Endothelial cell (in vitro differentiated cells): ENCODE data around the gene TMEM236. TPM values are rescaled to one million over a fixed set of nuclear protein-coding genes. Genes with fewer than 3 reads are reported as not detected.
A peak's percentile ranks its signal among the peaks of the same experiment; 100 is the strongest.

ENCODE experiments used
- DNase-seq: peaks from one replicate; pipeline ENCODE4 v3.0.0; 2021; ENCODE audit warnings: low spot score
- H3K27ac Mint-ChIP-seq: one replicate; pipeline ENCODE4 v1.8.0; 2021; ENCODE audit warnings: mixed read lengths, inconsistent platforms; ENCODE audit not compliant: unreplicated experiment
- H3K27me3 Mint-ChIP-seq: one replicate; pipeline ENCODE4 v1.8.0; 2021; ENCODE audit warnings: mild to moderate bottlenecking, moderate library complexity, mixed read lengths, inconsistent platforms; ENCODE audit not compliant: unreplicated experiment
- H3K36me3 Mint-ChIP-seq: one replicate; pipeline ENCODE4 v1.8.0; 2021; ENCODE audit warnings: mild to moderate bottlenecking, low read depth, mixed read lengths, inconsistent platforms; ENCODE audit not compliant: unreplicated experiment
- H3K4me1 Mint-ChIP-seq: one replicate; pipeline ENCODE4 v1.8.0; 2021; ENCODE audit warnings: mild to moderate bottlenecking, mixed read lengths, inconsistent platforms; ENCODE audit not compliant: unreplicated experiment
- H3K4me3 Mint-ChIP-seq: one replicate; pipeline ENCODE4 v1.8.0; 2021; ENCODE audit warnings: mild to moderate bottlenecking, mixed read lengths, inconsistent platforms; ENCODE audit not compliant: unreplicated experiment
- H3K9me3 Mint-ChIP-seq: one replicate; pipeline ENCODE4 v1.8.0; 2021; ENCODE audit warnings: mixed read lengths, inconsistent platforms; ENCODE audit not compliant: unreplicated experiment
- CTCF ChIP-seq: fragments of 200-600 bp; sonication (generic); IDR thresholded peaks from one replicate; pipeline ENCODE4 v1.5.0; 2021; ENCODE audit warnings: antibody characterized with exemption; ENCODE audit not compliant: unreplicated experiment
- total RNA-seq: library from RNA; stranded (reverse); fragmentation: NEBNext Ultra II Directional; extraction: Animal tissue kit (Norgen Biotek cat#: 25700); gene quantifications from one replicate; pipeline ENCODE4 v1.2.1, GENCODE V29; 2021; ENCODE audit not compliant: unreplicated experiment

TMEM236 gene
- total RNA-seq, 1 donor from 2014 or later = 0.05 TPM

GRCh38 chr10:17740668-17741067, 11.3 kb upstream of the TMEM236 start:
- TF ChIP-seq CTCF = no peak
- peaks cover 10% of the 10 kb centered on the region for H3K4me1 Mint-ChIP-seq
- no peak overlapping the region for H3K4me3 Mint-ChIP-seq
- no peak for DNase-seq
- H3K27ac Mint-ChIP-seq = no peak overlapping the region
- H3K27me3 Mint-ChIP-seq = no peaks in the 10 kb centered on the region
- H3K36me3 Mint-ChIP-seq = no peaks in the 10 kb centered on the region
- H3K9me3 Mint-ChIP-seq = no peaks in the 10 kb centered on the region

- Mint-ChIP-seq H3K36me3 (no peaks in the 10 kb centered on the region), H3K27ac (no peak overlapping the region), H3K9me3 (no peaks in the 10 kb centered on the region), H3K4me1 (peaks cover 10% of the 10 kb centered on the region), H3K27me3 (no peaks in the 10 kb centered on the region), H3K4me3 (no peak overlapping the region)
- TF ChIP-seq CTCF = peak; percentile 99
- peak; percentile 66 for DNase-seq
Measured at GRCh38 chr10:17742918-17743317, 9.1 kb upstream of the TMEM236 start.

GRCh38 chr10:17743437-17743836, 8.6 kb upstream of the TMEM236 start:
- Mint-ChIP-seq H3K27me3 (no peaks in the 10 kb centered on the region), H3K4me1 (peaks cover 10% of the 10 kb centered on the region), H3K27ac (no peak overlapping the region), H3K4me3 (no peak overlapping the region), H3K36me3 (no peaks in the 10 kb centered on the region), H3K9me3 (no peaks in the 10 kb centered on the region)
- no peak for TF ChIP-seq CTCF
- DNase-seq = no peak

GRCh38 chr10:17744341-17744861, 7.6 kb upstream of the TMEM236 start:
- H3K4me1 Mint-ChIP-seq = peaks cover 10% of the 10 kb centered on the region
- TF ChIP-seq CTCF = no peak
- no peaks in the 10 kb centered on the region for H3K36me3 Mint-ChIP-seq
- H3K27me3 Mint-ChIP-seq = no peaks in the 10 kb centered on the region
- no peak overlapping the region for H3K4me3 Mint-ChIP-seq
- no peaks in the 10 kb centered on the region for H3K9me3 Mint-ChIP-seq
- peak overlapping the region; percentile 95 for H3K27ac Mint-ChIP-seq
- no peak for DNase-seq

GRCh38 chr10:17747883-17748550, 4.0 kb upstream of the TMEM236 start:
- Mint-ChIP-seq H3K36me3 (no peaks in the 10 kb centered on the region), H3K27ac (no peak overlapping the region), H3K9me3 (no peaks in the 10 kb centered on the region), H3K4me3 (no peak overlapping the region), H3K27me3 (no peaks in the 10 kb centered on the region), H3K4me1 (peaks cover 10% of the 10 kb centered on the region)
- TF ChIP-seq CTCF = no peak
- no peak for DNase-seq
